WTC11 (cell line): ENCODE measurements around the gene SLC9A3. TPM values are rescaled to one million over a fixed set of nuclear protein-coding genes. Genes with fewer than 3 reads are reported as not detected.

Source experiments
- ATAC-seq: fragments of 200-7000 bp; cut with Tn5 transposase; 2 replicates; pipeline ENCODE4 v1.10.0; 2021; ENCODE audit warnings: mild to moderate bottlenecking, moderate library complexity
- CTCF ChIA-PET: fragments of 300-600 bp; sonication (Branson Sonifier 250); formaldehyde crosslinking; loops from one replicate; lab custom pipeline; 2021; ENCODE audit warnings: antibody characterized with exemption; lab: Charles Lee
- POLR2A ChIA-PET: fragments of 350-600 bp; sonication (Branson Sonifier 250); formaldehyde crosslinking; loops from one replicate; lab custom pipeline; 2021; ENCODE audit warnings: antibody characterized with exemption; lab: Charles Lee
- DNase-seq: peaks from one replicate; pipeline ENCODE4 v3.0.0; 2021; ENCODE audit warnings: low spot score
- H3K27ac Mint-ChIP-seq: 2 replicates; pipeline ENCODE4 v1.8.0; 2021; ENCODE audit warnings: mixed read lengths
- H3K27me3 Mint-ChIP-seq: 2 replicates; pipeline ENCODE4 v1.8.0; 2021; ENCODE audit warnings: low read depth, mild to moderate bottlenecking, moderate library complexity, mixed read lengths
- H3K36me3 Mint-ChIP-seq: 2 replicates; pipeline ENCODE4 v1.8.0; 2021; ENCODE audit warnings: mixed read lengths
- H3K4me1 Mint-ChIP-seq: 2 replicates; pipeline ENCODE4 v1.8.0; 2022; ENCODE audit warnings: mixed read lengths
- H3K4me3 Mint-ChIP-seq: 2 replicates; pipeline ENCODE4 v1.8.0; 2021; ENCODE audit warnings: mild to moderate bottlenecking, moderate library complexity, mixed read lengths
- H3K9me3 Mint-ChIP-seq: 2 replicates; pipeline ENCODE4 v1.8.0; 2021; ENCODE audit warnings: mixed read lengths
- AFF4 ChIP-seq: sonication (generic); formaldehyde crosslinking; IDR thresholded peaks from 2 replicates; pipeline ENCODE4 v1.8.1; 2023; ENCODE audit warnings: mild to moderate bottlenecking, missing genetic modification reagents, borderline replicate concordance
- ATF1 ChIP-seq: sonication (generic); formaldehyde crosslinking; IDR thresholded peaks from 2 replicates; pipeline ENCODE4 v1.8.1; 2023; ENCODE audit warnings: mild to moderate bottlenecking, moderate library complexity, missing genetic modification reagents
- ESRRA ChIP-seq: sonication (generic); formaldehyde crosslinking; IDR thresholded peaks from 2 replicates; pipeline ENCODE4 v1.8.1; 2022; ENCODE audit warnings: mild to moderate bottlenecking, missing genetic modification reagents, borderline replicate concordance
- FOXK1 ChIP-seq: sonication (generic); formaldehyde crosslinking; IDR thresholded peaks from 2 replicates; pipeline ENCODE4 v1.8.0; 2022; ENCODE audit warnings: mild to moderate bottlenecking, moderate library complexity, missing genetic modification reagents
- GTF2I ChIP-seq: fragments of 250-450 bp; sonication (Bioruptor Pico); conservative IDR thresholded peaks from 2 replicates; pipeline ENCODE4 v1.4.0; 2021; ENCODE audit warnings: mild to moderate bottlenecking
- HMGXB4 ChIP-seq: sonication (generic); formaldehyde crosslinking; IDR thresholded peaks from 2 replicates; pipeline ENCODE4 v1.8.1; 2023; ENCODE audit warnings: mild to moderate bottlenecking, moderate library complexity, missing genetic modification reagents
- IRF2 ChIP-seq: sonication (generic); formaldehyde crosslinking; IDR thresholded peaks from 2 replicates; pipeline ENCODE4 v1.8.0; 2022; ENCODE audit warnings: low read depth, missing genetic modification reagents, borderline replicate concordance
- JUN ChIP-seq: sonication (generic); formaldehyde crosslinking; IDR thresholded peaks from 2 replicates; pipeline ENCODE4 v1.8.0; 2023; ENCODE audit warnings: mild to moderate bottlenecking, missing genetic modification reagents
- NR3C1 ChIP-seq: sonication (generic); formaldehyde crosslinking; conservative IDR thresholded peaks from 2 replicates; pipeline ENCODE4 v1.8.1; 2023; ENCODE audit warnings: low read depth, mild to moderate bottlenecking, missing genetic modification reagents
- SMAD3 ChIP-seq: sonication (generic); formaldehyde crosslinking; IDR thresholded peaks from 2 replicates; pipeline ENCODE4 v1.8.0; 2022; ENCODE audit warnings: missing genetic modification reagents, mild to moderate bottlenecking, borderline replicate concordance
- STAT6 ChIP-seq: sonication (generic); formaldehyde crosslinking; conservative IDR thresholded peaks from 2 replicates; pipeline ENCODE4 v1.8.1; 2023; ENCODE audit warnings: mild to moderate bottlenecking, low read depth, missing genetic modification reagents, moderate library complexity
- TEAD1 ChIP-seq: sonication (generic); formaldehyde crosslinking; IDR thresholded peaks from 2 replicates; pipeline ENCODE4 v1.8.0; 2022; ENCODE audit warnings: mild to moderate bottlenecking, missing genetic modification reagents
- ZBTB43 ChIP-seq: sonication (generic); formaldehyde crosslinking; IDR thresholded peaks from 2 replicates; pipeline ENCODE4 v1.8.1; 2023; ENCODE audit warnings: mild to moderate bottlenecking, missing genetic modification reagents
- ZNF138 ChIP-seq: sonication (generic); formaldehyde crosslinking; conservative IDR thresholded peaks from 2 replicates; pipeline ENCODE4 v1.8.1; 2022; ENCODE audit warnings: mild to moderate bottlenecking, moderate library complexity, missing genetic modification reagents
- ZNF512 ChIP-seq: sonication (generic); formaldehyde crosslinking; IDR thresholded peaks from 2 replicates; pipeline ENCODE4 v1.8.1; 2022; ENCODE audit warnings: missing genetic modification reagents, borderline replicate concordance
- total RNA-seq: library from RNA; stranded (reverse); gene quantifications from 3 replicates; pipeline ENCODE4 v1.2.3, GENCODE V29; 2021
- TF ChIP-seq, protein P1 (sequence below): fragments of 250-450 bp; sonication (Bioruptor Pico); conservative IDR thresholded peaks from 2 replicates; pipeline ENCODE4 v1.9.0; 2021; ENCODE audit warnings: mild to moderate bottlenecking
- TF ChIP-seq, protein P2 (sequence below): sonication (generic); formaldehyde crosslinking; IDR thresholded peaks from 2 replicates; pipeline ENCODE4 v1.8.1; 2022; ENCODE audit warnings: low read depth, missing genetic modification reagents, borderline replicate concordance
- TF ChIP-seq, protein P3 (sequence below): fragments of 250-450 bp; sonication (Bioruptor Pico); IDR thresholded peaks from 2 replicates; pipeline ENCODE4 v1.9.0; 2021; ENCODE audit warnings: moderate library complexity, mild to moderate bottlenecking, inconsistent platforms, borderline replicate concordance

Gene SLC9A3
- total RNA-seq, 1 experiment from 2014 or later: 1.6 TPM

- TF ChIP-seq STAT6 (CRISPR knock-in tag) (no peak), ATF1 (CRISPR knock-in tag) (no peak), HMGXB4 (CRISPR knock-in tag) (no peak), AFF4 (CRISPR knock-in tag) (no peak)
- TF ChIP-seq, all 79 proteins: peak for 0
Observed at GRCh38 chr5:456351-457194, 67.7 kb downstream of the SLC9A3 start (continued).

DNA sequence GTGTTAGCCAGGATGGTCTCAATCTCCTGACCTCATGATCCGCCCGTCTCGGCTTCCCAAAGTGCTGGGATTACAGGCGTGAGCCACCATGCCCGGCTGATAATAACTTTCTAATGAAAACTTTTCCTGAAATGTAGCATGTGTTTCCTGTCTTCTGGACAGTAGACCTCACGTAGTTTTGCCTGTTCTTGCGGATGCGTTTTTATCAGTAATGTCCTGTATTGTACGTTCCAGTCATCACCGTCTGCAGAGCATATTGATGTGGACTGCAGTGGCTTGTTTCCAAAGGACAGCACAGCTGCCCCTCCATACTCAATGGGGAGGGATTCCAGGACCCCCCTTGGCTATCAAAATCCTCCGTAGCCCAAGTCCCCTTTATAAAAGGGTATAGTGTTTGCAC lies 68.4 kb downstream of the SLC9A3 start:
- ChIA-PET CTCF (interaction anchor here (1.2 kb wide), 1 partner anchor 9 kb away, joined by 7 read pairs; no protein-coding TSS in a partner anchor), POLR2A (no interaction called here)
- 0 out of 2 replicates have a peak overlapping the region, but pooled peaks have one; percentile 19 for H3K27ac Mint-ChIP-seq
- H3K36me3 Mint-ChIP-seq: peaks cover 73% of the 10 kb centered on the region
- DNase-seq (no peak), ATAC-seq (no peak)
- H3K4me1 Mint-ChIP-seq: peaks cover 14% of the 10 kb centered on the region
- no peaks in the 10 kb centered on the region for H3K27me3 Mint-ChIP-seq
- peaks cover 8% of the 10 kb centered on the region for H3K9me3 Mint-ChIP-seq
- H3K4me3 Mint-ChIP-seq: no peak overlapping the region
- no peak for TF ChIP-seq ZBTB43 (CRISPR knock-in tag)
- TF ChIP-seq FOXK1: no peak
- no peak for TF ChIP-seq IRF2 (CRISPR knock-in tag)
- TF ChIP-seq, protein P1, sequence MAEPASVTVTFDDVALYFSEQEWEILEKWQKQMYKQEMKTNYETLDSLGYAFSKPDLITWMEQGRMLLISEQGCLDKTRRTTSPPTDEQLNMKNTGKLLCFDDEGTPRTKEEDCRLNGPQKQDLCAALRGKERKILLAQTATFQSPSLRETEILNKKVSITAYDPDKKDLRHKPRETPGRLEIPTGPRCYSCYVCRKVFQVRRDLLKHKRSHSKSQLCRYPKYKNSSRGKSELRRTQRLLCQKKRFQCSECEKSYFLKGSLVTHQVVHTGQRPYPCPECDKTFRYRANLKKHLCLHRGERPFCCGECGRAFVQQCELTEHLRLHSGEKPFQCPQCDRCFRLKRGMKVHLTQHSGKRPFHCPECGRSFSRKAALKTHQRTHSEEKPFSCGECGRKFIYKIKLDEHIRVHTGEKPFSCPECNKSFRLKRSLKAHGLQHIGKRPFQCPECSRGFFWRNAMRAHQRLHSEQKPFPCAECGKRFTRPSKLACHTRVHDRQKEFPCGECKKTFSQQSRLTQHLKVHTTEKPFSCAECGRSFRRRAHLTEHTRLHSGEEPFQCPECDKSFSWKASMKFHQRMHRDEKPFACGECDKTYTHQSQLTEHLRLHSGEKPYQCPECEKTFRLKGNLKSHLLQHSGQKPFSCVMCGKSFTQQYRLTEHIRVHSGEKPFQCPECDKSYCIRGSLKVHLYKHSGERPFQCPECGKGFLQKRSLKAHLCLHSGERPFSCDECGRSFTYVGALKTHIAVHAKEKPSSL: no peak
- TF ChIP-seq SMAD3 (CRISPR knock-in tag): no peak
- no peak for TF ChIP-seq ESRRA (CRISPR knock-in tag)
- TF ChIP-seq, protein P2, sequence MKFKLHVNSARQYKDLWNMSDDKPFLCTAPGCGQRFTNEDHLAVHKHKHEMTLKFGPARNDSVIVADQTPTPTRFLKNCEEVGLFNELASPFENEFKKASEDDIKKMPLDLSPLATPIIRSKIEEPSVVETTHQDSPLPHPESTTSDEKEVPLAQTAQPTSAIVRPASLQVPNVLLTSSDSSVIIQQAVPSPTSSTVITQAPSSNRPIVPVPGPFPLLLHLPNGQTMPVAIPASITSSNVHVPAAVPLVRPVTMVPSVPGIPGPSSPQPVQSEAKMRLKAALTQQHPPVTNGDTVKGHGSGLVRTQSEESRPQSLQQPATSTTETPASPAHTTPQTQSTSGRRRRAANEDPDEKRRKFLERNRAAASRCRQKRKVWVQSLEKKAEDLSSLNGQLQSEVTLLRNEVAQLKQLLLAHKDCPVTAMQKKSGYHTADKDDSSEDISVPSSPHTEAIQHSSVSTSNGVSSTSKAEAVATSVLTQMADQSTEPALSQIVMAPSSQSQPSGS: no peak
- TF ChIP-seq ZNF512 (CRISPR knock-in tag): no peak
- TF ChIP-seq, protein P3, sequence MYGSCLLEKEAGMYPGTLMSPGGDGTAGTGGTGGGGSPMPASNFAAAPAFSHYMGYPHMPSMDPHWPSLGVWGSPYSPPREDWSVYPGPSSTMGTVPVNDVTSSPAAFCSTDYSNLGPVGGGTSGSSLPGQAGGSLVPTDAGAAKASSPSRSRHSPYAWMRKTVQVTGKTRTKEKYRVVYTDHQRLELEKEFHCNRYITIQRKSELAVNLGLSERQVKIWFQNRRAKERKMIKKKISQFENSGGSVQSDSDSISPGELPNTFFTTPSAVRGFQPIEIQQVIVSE (CRISPR knock-in tag): no peak
- TF ChIP-seq JUN (CRISPR knock-in tag): no peak
- no peak for TF ChIP-seq ZNF138 (CRISPR knock-in tag)
- TF ChIP-seq GTF2I (CRISPR knock-in tag): no peak
- no peak for TF ChIP-seq TEAD1
- no peak for TF ChIP-seq NR3C1 (CRISPR knock-in tag)
